Thymus (tissue), 11 donors: ENCODE measurements around the gene VGLL2. TPM values are rescaled to one million over a fixed set of nuclear protein-coding genes. Genes with fewer than 3 reads are reported as not detected.

Source experiments
- DNase-seq, 9 donors: peaks; one replicate each; pipeline ENCODE4 v3.0.0-alpha.2; 2013; ENCODE audit warnings: low spot score in 9 of 9, low read depth in 6 of 9, missing footprints in 1 of 9
- H3K27ac ChIP-seq, 2 donors: one replicate each; pipeline ENCODE4 v1.5.1; 2013; ENCODE audit warnings: control low read depth in 1 of 2, low read depth in 1 of 2, low read length in 1 of 2, mild to moderate bottlenecking in 1 of 2, moderate library complexity in 1 of 2
- H3K27me3 ChIP-seq, 2 donors: one replicate each; pipeline ENCODE4 v1.5.1; 2013; ENCODE audit warnings: low read length in 1 of 2; ENCODE audit not compliant: control insufficient read depth in 2 of 2, insufficient read depth in 1 of 2
- H3K36me3 ChIP-seq, 2 donors: one replicate each; pipeline ENCODE4 v1.5.1; 2013; ENCODE audit warnings: low read length in 1 of 2, mild to moderate bottlenecking in 1 of 2, moderate library complexity in 1 of 2; ENCODE audit not compliant: control insufficient read depth in 2 of 2, insufficient read depth in 2 of 2
- H3K4me1 ChIP-seq, 2 donors: one replicate each; pipeline ENCODE4 v1.5.1; 2013; ENCODE audit warnings: low read length in 2 of 2; ENCODE audit not compliant: control insufficient read depth in 2 of 2, insufficient read depth in 2 of 2
- H3K4me3 ChIP-seq, 2 donors: one replicate each; pipeline ENCODE4 v1.5.1; 2013; ENCODE audit warnings: low read length in 2 of 2, control low read depth in 1 of 2, mild to moderate bottlenecking in 1 of 2
- H3K9me3 ChIP-seq, 2 donors: one replicate each; pipeline ENCODE4 v1.5.1; 2013; ENCODE audit warnings: low read length in 1 of 2, mild to moderate bottlenecking in 1 of 2; ENCODE audit not compliant: control insufficient read depth in 2 of 2, insufficient read depth in 1 of 2
- WGBS: extraction: QIAGEN DNeasy Blood & Tissue Kit; methylation state at CpG from one replicate; pipeline ENCODE4 v1.1.7; 2013; 5-methylcytosine and 5-hydroxymethylcytosine counted together
- polyA plus RNA-seq: library from polyadenylated mRNA; stranded (reverse); fragments of 200-250 nt; gene quantifications from one replicate; pipeline ENCODE4 v1.2.3, GENCODE V29; 2013
- total RNA-seq: library from RNA; stranded (reverse); fragments of 120-200 nt; gene quantifications from one replicate; pipeline ENCODE4 v1.2.4, GENCODE V29; 2013
- donor health status: healthy.

Gene VGLL2
- total and polyA plus RNA-seq, 2 donors, result 0.07 TPM; not detected in 1

DNA sequence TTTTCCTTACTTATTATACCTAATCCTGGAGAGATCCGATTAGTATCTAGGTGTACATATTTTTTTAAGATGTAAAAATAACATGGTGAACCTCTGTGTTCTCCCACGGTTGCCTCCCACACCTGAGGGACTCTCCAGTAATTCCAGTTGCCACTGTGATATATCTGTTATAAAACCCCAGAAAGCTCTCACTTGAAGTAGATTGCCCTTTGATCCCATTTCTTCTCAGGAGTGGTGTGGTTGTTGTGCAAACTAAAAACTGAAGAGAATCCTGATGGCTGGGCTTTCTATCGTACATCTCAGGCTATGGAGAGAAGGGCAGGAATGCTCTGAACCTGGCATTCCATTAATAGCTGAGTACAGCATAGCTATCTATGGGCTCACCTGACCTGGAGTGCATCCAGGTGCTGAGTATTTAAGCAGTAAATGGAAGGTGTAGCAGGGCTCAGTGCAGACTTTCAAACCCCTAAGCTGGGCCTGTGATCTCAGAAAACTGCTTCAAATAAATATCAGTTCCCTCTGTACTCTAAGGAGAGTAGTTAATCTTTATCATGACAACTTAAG, 41.0 kb downstream of the VGLL2 start:
- no peaks in the 10 kb centered on the region for H3K9me3 ChIP-seq
- H3K27ac ChIP-seq, result no peak overlapping the region
- WGBS, result 92% methylated on average over 3 of the region's 3 CpGs
- no peaks in the 10 kb centered on the region for H3K4me1 ChIP-seq
- no peaks in the 10 kb centered on the region for H3K36me3 ChIP-seq
- DNase-seq, result no peak
- H3K27me3 ChIP-seq, result no peaks in the 10 kb centered on the region
- H3K4me3 ChIP-seq, result no peak overlapping the region

DNA sequence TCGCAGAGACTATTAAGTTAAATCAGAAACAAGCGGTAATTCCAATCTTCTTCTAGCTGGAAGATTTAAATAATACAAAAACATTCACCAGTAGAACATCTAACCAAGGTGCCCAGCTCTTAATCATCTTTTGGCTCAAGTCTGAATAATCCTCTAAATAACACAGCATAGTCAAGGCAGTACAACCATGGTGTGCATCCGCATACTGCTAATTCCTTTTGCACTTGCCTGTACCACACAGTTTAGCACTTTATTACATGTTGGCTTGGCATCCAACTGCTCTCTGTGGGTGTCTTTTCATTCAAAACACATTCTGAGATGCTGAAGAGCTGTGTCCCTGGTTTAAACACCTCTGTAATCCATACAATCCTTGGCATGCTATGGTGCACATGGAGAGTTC, 42.3 kb downstream of the VGLL2 start:
- 98% methylated on average over 3 of the region's 3 CpGs for WGBS

GRCh38 chr6:117309069-117309468, 43.7 kb downstream of the VGLL2 start:
- DNase-seq, result no peak
- Histone ChIP-seq H3K4me1 (no peaks in the 10 kb centered on the region), H3K27me3 (no peaks in the 10 kb centered on the region), H3K4me3 (no peak overlapping the region), H3K36me3 (no peaks in the 10 kb centered on the region), H3K27ac (no peak overlapping the region), H3K9me3 (no peaks in the 10 kb centered on the region)
- 91% methylated on average over 3 of the region's 3 CpGs for WGBS

More for the DNA sequence above, 42.3 kb downstream of the VGLL2 start:
- no peak overlapping the region for H3K27ac ChIP-seq
- no peaks in the 10 kb centered on the region for H3K4me1 ChIP-seq
- H3K9me3 ChIP-seq, result no peaks in the 10 kb centered on the region
- H3K36me3 ChIP-seq, result no peaks in the 10 kb centered on the region
- no peak overlapping the region for H3K4me3 ChIP-seq
- DNase-seq, result no peak
- no peaks in the 10 kb centered on the region for H3K27me3 ChIP-seq

DNA sequence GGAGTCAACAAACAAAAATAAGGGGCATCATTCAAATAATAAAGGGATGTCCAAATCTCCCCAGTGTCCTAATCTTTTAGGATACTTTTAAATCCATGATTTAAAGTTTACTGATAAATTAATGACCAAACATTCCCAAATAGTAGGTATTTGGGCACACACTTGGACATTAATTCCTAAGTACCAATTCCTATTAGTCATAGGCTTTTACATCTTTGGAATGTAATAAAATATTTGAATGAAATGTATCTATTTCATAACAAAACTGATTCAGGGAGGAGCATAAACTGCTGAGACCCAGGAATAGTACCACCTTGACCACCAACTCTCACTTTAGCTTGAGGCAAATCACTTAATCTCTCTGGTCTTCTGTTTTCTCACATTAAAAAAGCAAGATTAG, 44.3 kb downstream of the VGLL2 start:
- no peaks in the 10 kb centered on the region for H3K4me1 ChIP-seq
- no peak overlapping the region for H3K27ac ChIP-seq
- no peaks in the 10 kb centered on the region for H3K9me3 ChIP-seq
- H3K4me3 ChIP-seq, result no peak overlapping the region
- no peaks in the 10 kb centered on the region for H3K36me3 ChIP-seq
- no peak for DNase-seq
- no peaks in the 10 kb centered on the region for H3K27me3 ChIP-seq

DNA sequence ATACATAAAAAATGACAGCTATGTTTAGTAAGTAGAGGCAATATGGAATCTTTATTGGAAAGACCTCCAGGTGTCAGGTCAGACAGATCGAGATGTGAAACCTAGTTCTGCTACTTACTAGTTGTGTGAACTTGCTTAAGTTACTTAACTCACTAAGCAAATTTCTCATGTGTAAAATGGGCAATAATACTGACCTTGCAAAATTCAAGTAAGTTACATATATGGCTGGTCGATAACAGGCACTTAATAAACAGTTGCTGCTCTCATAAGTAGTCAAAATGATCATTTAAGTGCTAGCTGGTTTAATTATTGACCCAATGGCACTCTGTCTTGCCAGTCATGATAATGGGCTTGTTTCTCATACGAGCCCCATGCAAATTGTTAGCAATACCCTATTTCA, 46.0 kb downstream of the VGLL2 start:
- WGBS, result 86% methylated on average over 3 of the region's 3 CpGs
- no peaks in the 10 kb centered on the region for H3K4me1 ChIP-seq
- H3K36me3 ChIP-seq, result no peaks in the 10 kb centered on the region
- H3K4me3 ChIP-seq, result no peak overlapping the region
- DNase-seq, result no peak
- H3K27me3 ChIP-seq, result no peaks in the 10 kb centered on the region
- no peaks in the 10 kb centered on the region for H3K9me3 ChIP-seq
- H3K27ac ChIP-seq, result no peak overlapping the region

DNA sequence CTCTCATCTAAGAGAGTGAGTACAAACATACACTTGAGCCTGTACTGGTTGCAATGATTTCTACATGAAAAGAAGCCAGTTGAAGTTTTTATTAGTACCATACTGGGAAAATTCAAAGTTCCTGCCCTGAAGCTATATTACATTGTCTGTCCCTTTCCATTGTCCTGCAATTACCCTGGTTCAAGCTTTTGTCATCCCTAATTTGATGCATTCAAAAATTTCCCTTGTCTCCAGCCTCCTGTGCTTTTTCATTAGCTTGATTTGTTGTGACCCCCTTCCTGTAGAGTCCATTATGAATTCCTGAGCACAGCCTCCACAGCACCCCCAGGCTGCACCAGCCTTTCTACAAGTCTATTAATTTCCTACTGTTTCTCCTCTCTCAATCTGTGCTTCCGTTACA, 46.4 kb downstream of the VGLL2 start:
- H3K27me3 ChIP-seq, result no peaks in the 10 kb centered on the region
- no peaks in the 10 kb centered on the region for H3K9me3 ChIP-seq
- H3K36me3 ChIP-seq, result no peaks in the 10 kb centered on the region
- no peak for DNase-seq
- WGBS, result 100% methylated on average over 1 of the region's 1 CpG
- no peak overlapping the region for H3K27ac ChIP-seq
- H3K4me3 ChIP-seq, result no peak overlapping the region
- no peaks in the 10 kb centered on the region for H3K4me1 ChIP-seq

GRCh38 chr6:117317261-117317660, 51.9 kb downstream of the VGLL2 start:
- Histone ChIP-seq H3K27me3 (no peaks in the 10 kb centered on the region), H3K9me3 (no peaks in the 10 kb centered on the region), H3K4me3 (no peak overlapping the region), H3K36me3 (no peaks in the 10 kb centered on the region), H3K4me1 (no peaks in the 10 kb centered on the region), H3K27ac (no peak overlapping the region)
- 48% methylated on average over 4 of the region's 4 CpGs for WGBS
- DNase-seq, result no peak

Other genes starting within 250 kb of the VGLL2 start
- 0.09 TPM for gene ROS1, start 160.4 kb downstream of the VGLL2 start, total RNA-seq
- gene ROS1, start 160.4 kb downstream of the VGLL2 start, polyA plus RNA-seq, result 0.16 TPM
- gene DCBLD1, start 217.1 kb downstream of the VGLL2 start, total RNA-seq, result 1.3 TPM
- 5.7 TPM for gene DCBLD1, start 217.1 kb downstream of the VGLL2 start, polyA plus RNA-seq